Adrenal gland (tissue), 12 donors: ENCODE measurements around the gene HCRTR2. TPM values are rescaled to one million over a fixed set of nuclear protein-coding genes. Genes with fewer than 3 reads are reported as not detected.

ENCODE experiments used
- DNase-seq, 7 donors: peaks; one replicate each; pipeline ENCODE4 v3.0.0-alpha.2; 2019 to 2020
- H3K27ac ChIP-seq, 5 donors: fragments of 200-600 bp; sonication (generic) in 4 of 5; 1 replicate in 3 of 5; 2 replicates in 2 of 5; pipeline versions ENCODE4 v1.5.1 to v1.8.0; 2016 to 2020; ENCODE audit warnings: mild to moderate bottlenecking in 1 of 5
- H3K27me3 ChIP-seq: fragments of 200-600 bp; 2 replicates; pipeline ENCODE4 v1.8.0; 2021
- H3K36me3 ChIP-seq, 2 donors: fragments of 200-600 bp; replicated peaks in 1 of 2; 1 replicate in 1 of 2; 2 replicates in 1 of 2; pipeline versions ENCODE4 v1.5.1 to v1.8.0; 2018 to 2022
- H3K4me1 ChIP-seq, 2 donors: fragments of 200-600 bp; replicated peaks in 1 of 2; 1 replicate in 1 of 2; 2 replicates in 1 of 2; pipeline versions ENCODE4 v1.5.1 to v1.8.0; 2018 to 2021
- H3K4me3 ChIP-seq, 4 donors: fragments of 200-600 bp; sonication (generic) in 3 of 4; one replicate each; pipeline ENCODE4 v1.5.1; 2016 to 2018
- H3K9me3 ChIP-seq, 3 donors: fragments of 200-600 bp; sonication (generic) in 1 of 3; replicated peaks in 1 of 3; 1 replicate in 2 of 3; 2 replicates in 1 of 3; pipeline versions ENCODE4 v1.5.1 to v1.8.0; 2016 to 2021
- POLR2A ChIP-seq, 2 donors: fragments of 450-650 bp; IDR thresholded peaks; one replicate each; pipeline ENCODE4 v1.6.1; 2017; ENCODE audit warnings: antibody characterized with exemption in 2 of 2, mild to moderate bottlenecking in 2 of 2, moderate library complexity in 1 of 2
- WGBS, 4 donors: extraction: QIAGEN DNeasy Blood & Tissue Kit in 2 of 4; methylation state at CpG; one replicate each; pipeline versions ENCODE4 v1.1.5 to v1.1.7; 2013 to 2017; 5-methylcytosine and 5-hydroxymethylcytosine counted together
- intact Hi-C, 2 donors: fragments of 100-400 bp; cut with DNase I; formaldehyde crosslinking; loops; one replicate each; pipeline versions ENCODE4 v1.14.1 to v1.15.0; 2022 to 2023
- polyA plus RNA-seq, 3 donors: library from polyadenylated mRNA; stranded (reverse); fragments of 200-250 nt in 2 of 3; fragments of 350-450 nt in 1 of 3; fragmentation: Illumina TruSeq in 1 of 3; extraction: RNeasy Lipid Tissue Mini Kit (QIAGEN cat#74804) in 1 of 3; gene quantifications; one replicate each; pipeline ENCODE4 v1.2.3, GENCODE V29; 2013 to 2014
- total RNA-seq, 9 donors: library from RNA; depleted of rRNA in 4 of 9; stranded (reverse); fragments of >200 nt in 4 of 9; fragments of 120-200 nt in 1 of 9; fragmentation: NEBNext Ultra II Directional in 1 of 9; extraction: Animal tissue kit (Norgen Biotek cat#: 25700) in 1 of 9; gene quantifications; one replicate each; pipeline versions ENCODE4 v1.1.0 to v1.2.4, GENCODE V29; 2013 to 2023
- TF ChIP-seq, protein P1 (sequence below), 6 experiments: fragments of 450-650 bp in 4 of 6; fragments of 200-600 bp in 2 of 6; sonication (generic) in 1 of 6; IDR thresholded peaks; 1 replicate in 5 of 6; 2 replicates in 1 of 6; pipeline versions ENCODE4 v1.5.1 to v1.8.0; 2016 to 2021; ENCODE audit warnings: antibody characterized with exemption in 6 of 6, mild to moderate bottlenecking in 2 of 6, moderate library complexity in 1 of 6
- donor health status: healthy with polysubstance abuse.
- donor health status: Bipolar disorder and iron deficiency.
- donor health status: DM: yes; HTN: yes; CAD: no.
- donor health status: DM: no; HTN: no; CAD: no.
- donor health status: DM: no; HTN: no; CAD: no.
- donor health status: DM: yes; HTN: yes; CAD: no.

HCRTR2 gene
- total and polyA plus RNA-seq, 12 donors: 0.03 to 4.8 (median 0.41) TPM; not detected in 9

DNA sequence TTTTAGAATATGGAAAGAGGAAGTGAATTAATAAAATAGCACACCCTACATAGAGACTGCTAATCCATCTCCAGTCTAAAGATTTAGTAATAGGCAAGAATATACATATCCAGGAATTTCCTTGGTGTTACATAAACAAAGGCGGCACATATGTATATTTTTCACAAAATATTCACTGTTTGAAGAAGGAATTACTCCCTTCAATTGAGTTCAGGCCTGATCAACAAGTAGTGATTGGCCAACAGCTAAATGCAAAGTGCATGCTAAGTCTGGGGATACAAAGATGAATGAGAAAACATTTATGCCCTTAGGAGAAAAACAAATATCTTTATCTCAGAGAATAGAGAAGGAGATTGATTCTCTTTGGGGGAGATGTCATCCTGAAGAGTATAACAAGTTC, 6.5 kb upstream of the HCRTR2 start:
- no peak for DNase-seq
- intact Hi-C loops: no loop called here
- H3K27ac ChIP-seq: no peak overlapping the region
- H3K4me1 ChIP-seq: no peaks in the 10 kb centered on the region
- WGBS, 4 donors: 53 to 61% (median 58%) methylated on average over 1 of the region's 1 CpG
- no peak overlapping the region for H3K4me3 ChIP-seq
- TF ChIP-seq, protein P1, sequence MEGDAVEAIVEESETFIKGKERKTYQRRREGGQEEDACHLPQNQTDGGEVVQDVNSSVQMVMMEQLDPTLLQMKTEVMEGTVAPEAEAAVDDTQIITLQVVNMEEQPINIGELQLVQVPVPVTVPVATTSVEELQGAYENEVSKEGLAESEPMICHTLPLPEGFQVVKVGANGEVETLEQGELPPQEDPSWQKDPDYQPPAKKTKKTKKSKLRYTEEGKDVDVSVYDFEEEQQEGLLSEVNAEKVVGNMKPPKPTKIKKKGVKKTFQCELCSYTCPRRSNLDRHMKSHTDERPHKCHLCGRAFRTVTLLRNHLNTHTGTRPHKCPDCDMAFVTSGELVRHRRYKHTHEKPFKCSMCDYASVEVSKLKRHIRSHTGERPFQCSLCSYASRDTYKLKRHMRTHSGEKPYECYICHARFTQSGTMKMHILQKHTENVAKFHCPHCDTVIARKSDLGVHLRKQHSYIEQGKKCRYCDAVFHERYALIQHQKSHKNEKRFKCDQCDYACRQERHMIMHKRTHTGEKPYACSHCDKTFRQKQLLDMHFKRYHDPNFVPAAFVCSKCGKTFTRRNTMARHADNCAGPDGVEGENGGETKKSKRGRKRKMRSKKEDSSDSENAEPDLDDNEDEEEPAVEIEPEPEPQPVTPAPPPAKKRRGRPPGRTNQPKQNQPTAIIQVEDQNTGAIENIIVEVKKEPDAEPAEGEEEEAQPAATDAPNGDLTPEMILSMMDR (IDR thresholded peaks at IDR 0.05): no peak
- TF ChIP-seq POLR2A (IDR thresholded peaks at IDR 0.05): no peak
- no peaks in the 10 kb centered on the region for H3K36me3 ChIP-seq
- no peaks in the 10 kb centered on the region for H3K27me3 ChIP-seq
- H3K9me3 ChIP-seq: no peaks in the 10 kb centered on the region

DNA sequence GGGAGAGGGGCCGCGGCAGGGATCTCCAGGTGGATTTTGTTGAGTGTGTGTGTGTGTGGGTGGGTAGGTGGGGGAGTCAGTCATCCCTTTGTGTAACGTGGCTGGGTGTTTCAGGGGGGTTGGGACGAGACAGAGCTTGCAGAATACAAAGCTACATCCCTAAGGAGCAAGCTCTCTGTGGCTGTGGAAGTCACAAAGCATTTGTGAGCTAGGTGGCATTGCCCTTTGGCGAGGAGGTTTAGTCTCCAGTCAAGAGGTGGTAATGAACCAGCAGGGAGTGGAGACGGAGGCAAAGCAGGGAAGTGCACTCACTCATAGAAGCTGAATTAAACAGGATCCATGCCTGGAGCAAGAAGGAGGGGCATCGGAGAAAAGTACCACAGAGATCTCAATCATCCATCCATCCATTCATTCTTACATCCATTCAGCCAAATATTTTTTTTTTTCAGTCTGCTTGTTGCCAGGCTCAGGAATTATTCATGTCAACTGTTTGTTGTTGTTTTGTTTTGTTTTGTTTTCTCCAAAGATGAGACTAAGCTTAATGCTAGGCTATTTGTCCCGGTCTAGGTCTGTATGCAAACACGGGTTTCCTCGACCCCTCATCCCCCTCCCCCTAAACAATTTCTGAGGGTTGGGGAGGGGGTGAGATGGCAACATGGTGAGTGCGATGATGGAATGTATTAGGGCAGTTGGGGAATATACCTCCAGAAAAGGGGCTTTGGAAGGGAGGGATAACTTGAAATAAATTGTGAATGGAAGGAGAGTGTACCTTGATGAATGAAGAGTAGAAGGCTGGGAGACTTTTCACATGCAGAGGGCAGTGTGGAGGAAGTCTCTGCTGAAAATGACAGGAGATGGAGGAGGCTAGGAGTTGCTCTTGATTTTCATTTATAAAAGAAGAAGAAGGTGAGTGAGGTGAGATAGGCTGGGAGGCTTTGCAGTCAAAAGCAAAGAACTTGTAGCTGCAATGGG, 1.0 kb downstream of the HCRTR2 start:
- H3K4me3 ChIP-seq: no peak overlapping the region
- TF ChIP-seq POLR2A (IDR thresholded peaks at IDR 0.05): no peak
- TF ChIP-seq, protein P1 (IDR thresholded peaks at IDR 0.05): no peak
- no peak for DNase-seq
- intact Hi-C loops: no loop called here
- H3K9me3 ChIP-seq: no peaks in the 10 kb centered on the region
- peaks cover 0 to 6% of the 10 kb centered on the region in 2 donors for H3K4me1 ChIP-seq
- peaks cover 4% of the 10 kb centered on the region for H3K27me3 ChIP-seq
- WGBS, 4 donors: 11 to 20% (median 17%) methylated on average over 11 of the region's 11 CpGs
- H3K36me3 ChIP-seq: no peaks in the 10 kb centered on the region
- no peak overlapping the region for H3K27ac ChIP-seq

DNA sequence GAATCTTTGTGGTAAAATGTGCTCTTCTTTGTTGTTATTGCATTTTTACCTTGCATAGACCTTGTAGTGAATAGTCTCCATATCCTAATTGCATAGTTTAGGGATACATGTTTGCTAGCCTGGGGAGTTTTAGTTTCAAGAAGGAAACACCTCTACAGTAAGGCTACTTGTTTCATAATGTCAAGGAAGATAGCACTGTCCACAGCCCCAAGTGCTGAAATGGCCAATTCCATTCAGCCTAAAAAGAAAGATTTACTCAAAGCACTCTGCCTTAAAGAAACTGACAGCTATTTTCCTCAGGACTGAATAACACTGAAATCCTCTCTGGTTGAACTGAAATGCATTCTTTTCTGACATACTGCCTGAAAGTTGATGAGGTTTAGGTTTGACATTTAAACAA, 2.6 kb downstream of the HCRTR2 start:
- DNase-seq: no peak
- peaks cover 0 to 6% of the 10 kb centered on the region in 2 donors for H3K4me1 ChIP-seq
- peaks cover 4% of the 10 kb centered on the region for H3K27me3 ChIP-seq
- no peak for TF ChIP-seq POLR2A (IDR thresholded peaks at IDR 0.05)
- intact Hi-C loops: no loop called here
- no peaks in the 10 kb centered on the region for H3K9me3 ChIP-seq
- H3K27ac ChIP-seq: no peak overlapping the region
- H3K36me3 ChIP-seq: no peaks in the 10 kb centered on the region
- no peak overlapping the region for H3K4me3 ChIP-seq

DNA sequence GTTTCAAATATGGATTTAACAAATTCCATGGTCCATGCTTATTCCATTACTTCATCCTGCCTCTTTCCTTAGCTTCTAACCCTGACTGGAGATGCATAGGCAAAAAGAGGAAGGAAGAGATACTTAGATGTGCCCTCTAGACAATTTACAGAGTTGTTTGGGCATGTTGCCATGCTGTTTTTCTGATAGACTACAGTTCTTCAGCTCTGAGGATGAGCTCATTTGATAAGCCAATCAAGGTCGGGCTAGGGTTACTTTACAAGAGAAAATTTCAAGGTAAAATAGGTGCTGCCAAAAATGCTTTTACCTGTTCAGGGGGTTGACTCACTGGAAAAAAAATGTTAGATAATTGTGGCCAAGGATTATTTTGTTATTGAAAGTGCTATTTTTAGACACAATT, 5.9 kb downstream of the HCRTR2 start:
- intact Hi-C loops: no loop called here
- 29 to 66% (median 42%) methylated on average over 1 of the region's 1 CpG for WGBS, 4 donors
- H3K27me3 ChIP-seq: peaks cover 4% of the 10 kb centered on the region
- no peak for DNase-seq
- H3K36me3 ChIP-seq: no peaks in the 10 kb centered on the region
- H3K4me3 ChIP-seq: no peak overlapping the region
- no peaks in the 10 kb centered on the region for H3K4me1 ChIP-seq
- no peaks in the 10 kb centered on the region for H3K9me3 ChIP-seq
- no peak overlapping the region for H3K27ac ChIP-seq
- TF ChIP-seq POLR2A (IDR thresholded peaks at IDR 0.05): no peak
- TF ChIP-seq, protein P1 (IDR thresholded peaks at IDR 0.05): no peak
